GM23248 (cell line): ENCODE results near the gene PTRH1.

Source experiments
- EZH2 ChIP-seq: fragments of 200-600 bp; sonication (generic); IDR thresholded peaks from 2 replicates; pipeline ENCODE4 v1.6.1; 2018; ENCODE audit warnings: antibody characterized with exemption, mild to moderate bottlenecking; ENCODE audit not compliant: insufficient read depth, poor library complexity, severe bottlenecking
- EZH2phosphoT487 ChIP-seq: fragments of 200-600 bp; sonication (generic); IDR thresholded peaks from 2 replicates; pipeline ENCODE4 v1.6.1; 2018; ENCODE audit warnings: antibody characterized with exemption, moderate library complexity, mild to moderate bottlenecking, low read depth; ENCODE audit not compliant: insufficient read depth

DNA sequence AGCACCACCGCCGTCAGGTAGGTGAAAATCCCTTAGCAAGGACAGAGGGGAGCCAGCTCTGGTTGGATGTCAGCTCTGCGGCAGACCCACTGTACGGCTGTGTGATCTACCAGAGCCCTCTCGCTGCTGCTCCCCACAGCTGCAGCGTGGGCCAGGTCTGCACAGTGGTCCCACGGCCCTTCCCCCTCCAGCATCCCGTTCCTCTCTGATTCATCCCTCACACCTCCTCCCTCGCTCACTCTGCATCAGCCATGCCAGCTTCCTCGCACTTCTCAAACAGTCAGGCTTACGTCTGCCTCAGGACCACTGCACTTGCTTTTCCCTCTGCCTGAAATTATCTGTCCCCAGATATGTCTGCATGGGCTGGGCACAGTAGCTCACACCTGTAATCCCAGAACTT lies 35.2 kb downstream of the PTRH1 start:
- no peak for TF ChIP-seq EZH2
- no peak for TF ChIP-seq EZH2phosphoT487
